ENCODE data around the gene LETM1.

GRCh38 chr4:1873776-1874175 is 17.8 kb upstream of the LETM1 start:
- TF ChIP-seq CTCF (conservative IDR thresholded peaks at IDR 0.05; ENCODE audit: low read depth, low read length) (no peak), EZH2 (IDR thresholded peaks at IDR 0.05; ENCODE audit: low read length, unreplicated experiment) (no peak)
